GM19193 (cell line): ENCODE results near the gene HDGFL2.

Source experiments
- POLR2A ChIP-seq: IDR thresholded peaks from 4 replicates; pipeline ENCODE4 v1.6.1; 2011; ENCODE audit not compliant: insufficient read depth, insufficient read length; ENCODE audit errors: extremely low read depth

HDGFL2 gene

DNA sequence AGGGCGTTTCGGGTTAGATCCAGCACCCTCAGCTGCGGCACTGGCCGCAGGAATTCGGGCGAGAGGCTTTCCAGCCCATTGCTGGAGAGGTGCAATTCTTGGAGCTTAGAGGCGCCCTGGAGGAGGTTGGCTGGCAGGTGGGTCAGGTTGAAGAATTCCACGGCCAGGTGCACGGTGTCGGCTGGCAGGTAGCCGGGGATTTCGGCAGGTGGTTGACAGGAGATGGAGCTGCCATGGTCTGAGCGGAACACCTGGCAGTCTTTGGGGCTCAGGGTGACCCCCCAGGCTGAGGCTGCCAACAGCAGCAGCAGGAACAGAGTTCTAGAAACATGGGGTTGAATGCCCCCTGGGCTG is 66.5 kb downstream of the HDGFL2 start:
- no peak for TF ChIP-seq POLR2A

DNA sequence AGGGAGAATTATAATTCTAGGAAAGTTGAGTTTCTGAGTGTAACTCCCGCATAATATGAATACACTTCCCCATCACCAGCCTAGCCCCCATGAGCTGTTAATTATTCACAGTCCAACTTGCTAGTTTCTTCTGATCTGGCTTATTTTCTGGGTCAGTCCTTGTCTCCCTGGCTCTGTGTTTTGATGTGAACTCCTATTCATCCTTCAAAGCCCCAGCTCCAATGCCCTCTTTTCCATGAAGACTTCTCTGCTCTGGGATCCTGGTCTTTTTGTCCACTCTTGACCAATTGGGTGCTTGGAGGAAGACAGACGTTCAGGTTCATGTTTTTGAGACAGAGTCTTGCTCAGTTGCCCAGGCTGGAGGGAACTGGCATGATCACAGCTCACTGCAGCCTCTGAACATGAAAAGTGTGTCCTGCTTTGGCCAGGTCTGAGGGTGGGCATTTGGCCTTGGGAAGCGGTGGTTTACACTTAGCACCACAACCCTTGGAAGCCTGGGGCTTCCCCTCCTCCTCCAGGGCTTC is 67.1 kb downstream of the HDGFL2 start:
- TF ChIP-seq POLR2A: no peak

DNA sequence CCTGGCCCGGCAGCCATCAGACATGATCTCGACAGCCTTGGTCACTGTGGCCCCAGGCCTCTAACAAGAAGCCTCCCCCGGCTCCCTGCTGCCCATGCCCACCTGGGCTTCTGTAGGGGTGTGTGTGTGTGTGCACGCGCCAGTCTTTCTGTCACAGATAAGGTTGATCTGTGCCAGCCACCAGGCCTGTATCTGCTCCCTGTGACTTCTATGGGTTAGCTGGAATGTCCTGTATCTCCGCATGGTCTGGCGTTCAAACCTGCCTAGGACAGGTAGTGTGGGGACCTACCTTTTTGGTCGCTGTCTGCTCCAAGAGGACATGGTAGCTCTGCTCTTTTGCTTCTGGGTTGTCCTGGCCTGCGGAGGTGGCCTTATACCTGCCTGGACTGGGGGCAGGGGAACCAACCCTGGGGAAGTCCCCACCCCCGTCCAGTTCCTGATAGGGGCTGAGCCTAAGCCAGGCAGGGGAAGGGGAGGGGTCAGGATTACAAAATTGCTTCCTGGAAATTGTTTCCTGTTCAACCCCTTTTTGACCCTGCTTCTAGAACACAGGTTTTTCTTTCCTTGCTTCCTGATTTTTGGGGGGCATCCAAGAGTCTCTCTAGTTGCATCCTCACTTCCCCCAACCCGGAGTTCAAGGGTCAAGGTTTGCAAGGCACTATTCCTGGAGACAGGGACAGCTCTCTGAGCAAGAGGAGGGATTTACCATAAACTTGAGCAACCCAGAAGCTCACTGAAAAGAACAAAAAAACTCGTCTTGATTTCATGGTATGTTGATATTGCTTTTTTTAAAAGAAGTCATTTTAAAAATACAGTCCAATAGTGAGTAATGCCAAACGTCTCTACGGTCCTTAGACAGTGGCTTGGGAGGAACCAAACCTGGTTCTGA is 67.8 kb downstream of the HDGFL2 start, which contains the start of gene LRG1:
LRG1 (minus strand) TSS at position 344 of the 889 bp plus-strand sequence; CDS start at position 321, 23 bp downstream.
- peak; percentile 52 for TF ChIP-seq POLR2A

DNA sequence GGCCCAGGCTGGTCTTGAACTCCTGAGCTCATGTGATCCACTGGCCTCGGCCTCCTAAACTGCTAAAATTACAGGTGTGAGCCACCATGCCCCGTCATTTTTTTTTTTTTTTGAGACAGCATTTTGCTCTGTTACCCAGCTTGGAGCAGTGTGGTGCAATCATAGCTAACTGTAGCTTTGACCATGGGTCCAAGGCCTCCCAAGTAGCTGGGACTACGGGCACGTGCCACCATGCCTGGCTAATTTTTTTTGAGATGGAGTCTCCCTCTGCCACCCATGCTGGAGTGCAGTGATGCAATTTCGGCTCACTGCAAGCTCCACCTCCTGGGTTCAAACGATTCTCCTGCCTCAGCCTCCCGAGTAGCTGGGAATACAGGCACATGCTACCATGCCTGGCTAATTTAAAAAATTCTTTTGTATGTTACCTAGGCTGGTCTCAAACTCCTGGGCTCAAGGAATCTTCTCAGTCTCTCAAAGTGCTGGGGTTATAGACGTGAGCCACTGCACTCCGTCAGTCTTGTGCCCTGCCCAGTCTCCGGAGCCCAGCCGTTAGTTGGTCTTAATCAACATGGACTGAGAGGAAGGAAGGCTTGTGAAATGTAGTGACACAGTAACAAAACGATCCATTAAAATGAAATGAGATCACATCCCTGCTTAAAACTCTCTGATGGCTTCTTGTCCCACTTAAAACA is 69.2 kb downstream of the HDGFL2 start:
- no peak for TF ChIP-seq POLR2A

- TF ChIP-seq POLR2A: no peak
Observed at GRCh38 chr19:4542896-4543841, 71.1 kb downstream of the HDGFL2 start.

- no peak for TF ChIP-seq POLR2A
Observed at GRCh38 chr19:4543842-4544647, 71.9 kb downstream of the HDGFL2 start.

DNA sequence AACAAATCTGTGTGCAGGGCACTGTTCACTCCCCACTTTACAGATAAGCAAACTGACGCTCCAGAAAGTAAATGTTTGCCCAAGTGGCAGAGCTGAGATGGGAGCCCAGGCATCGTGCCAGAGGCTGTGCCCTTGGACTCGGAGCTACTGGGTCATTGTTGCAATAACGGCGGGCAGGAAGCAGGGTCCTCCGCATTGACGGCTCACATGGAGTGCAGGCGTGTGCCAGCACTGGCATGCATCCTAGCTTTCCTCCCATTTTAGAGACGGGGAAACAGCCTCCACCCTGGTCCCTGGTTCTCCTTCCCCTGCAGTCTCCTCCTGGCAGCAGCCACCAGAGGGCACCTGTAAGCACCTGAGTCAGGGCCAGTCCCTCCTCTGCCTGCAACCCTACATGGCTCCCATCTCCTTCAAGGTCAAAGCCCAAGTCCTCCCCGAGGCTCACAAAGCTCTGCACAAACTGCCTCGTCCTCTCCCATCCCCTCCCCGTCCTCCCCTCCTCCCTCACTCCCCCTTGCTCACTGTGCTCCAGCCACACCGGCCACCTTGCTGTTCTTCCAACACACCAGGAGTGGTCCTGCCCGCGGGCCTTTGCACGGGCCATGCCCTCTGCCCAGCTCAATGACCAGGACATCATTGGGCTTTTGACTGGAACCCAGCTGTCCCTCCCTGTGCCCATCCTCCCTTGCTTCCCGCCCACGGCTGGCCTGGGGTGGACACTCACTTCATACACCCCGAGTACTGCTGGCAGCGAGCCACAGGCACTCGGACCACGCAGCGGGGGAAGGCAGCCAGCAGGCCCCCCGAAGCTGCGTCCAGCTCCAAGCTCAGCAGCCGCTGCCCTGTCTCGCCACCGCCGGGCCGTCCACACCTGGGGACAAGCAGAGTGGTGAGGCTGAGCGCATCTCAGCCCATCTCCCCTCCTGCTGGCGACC is 75.5 kb downstream of the HDGFL2 start:
- TF ChIP-seq POLR2A: no peak

DNA sequence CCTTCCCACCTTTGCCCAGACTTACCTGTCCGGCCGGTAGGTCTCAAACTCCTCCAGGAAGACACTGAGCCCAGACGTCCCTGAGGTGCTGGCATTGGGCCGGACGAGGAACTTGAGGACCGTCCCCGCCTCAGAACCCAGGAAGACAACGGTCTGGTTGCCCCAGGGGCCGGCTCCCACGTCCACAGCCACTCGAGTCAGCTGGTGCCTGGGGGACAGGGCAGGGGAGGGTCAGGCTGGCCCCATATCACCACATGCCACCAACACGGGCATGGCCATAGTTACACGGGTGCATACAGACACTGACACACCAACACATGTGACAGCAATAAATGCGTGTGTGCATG is 76.1 kb downstream of the HDGFL2 start:
- TF ChIP-seq POLR2A: no peak

DNA sequence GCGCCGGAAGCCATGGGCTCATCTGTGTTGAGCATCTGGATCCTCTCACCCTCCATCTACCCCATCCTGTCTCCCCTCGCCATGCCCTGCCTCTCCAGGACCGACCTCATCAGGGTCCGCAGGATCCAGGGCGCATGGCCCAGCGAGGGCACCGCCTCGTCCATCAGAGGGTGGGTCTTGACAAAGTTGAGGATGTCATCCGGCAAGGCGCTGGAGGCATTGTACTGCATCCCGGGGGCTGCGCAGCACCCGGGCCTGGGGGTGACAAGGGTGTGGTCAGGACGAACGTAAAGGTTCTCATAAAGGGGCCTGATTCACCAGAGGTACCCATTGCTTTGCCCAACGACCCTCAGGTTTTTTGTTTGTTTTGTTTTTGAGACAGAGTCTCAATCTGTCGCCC is 77.9 kb downstream of the HDGFL2 start:
- TF ChIP-seq POLR2A: no peak

DNA sequence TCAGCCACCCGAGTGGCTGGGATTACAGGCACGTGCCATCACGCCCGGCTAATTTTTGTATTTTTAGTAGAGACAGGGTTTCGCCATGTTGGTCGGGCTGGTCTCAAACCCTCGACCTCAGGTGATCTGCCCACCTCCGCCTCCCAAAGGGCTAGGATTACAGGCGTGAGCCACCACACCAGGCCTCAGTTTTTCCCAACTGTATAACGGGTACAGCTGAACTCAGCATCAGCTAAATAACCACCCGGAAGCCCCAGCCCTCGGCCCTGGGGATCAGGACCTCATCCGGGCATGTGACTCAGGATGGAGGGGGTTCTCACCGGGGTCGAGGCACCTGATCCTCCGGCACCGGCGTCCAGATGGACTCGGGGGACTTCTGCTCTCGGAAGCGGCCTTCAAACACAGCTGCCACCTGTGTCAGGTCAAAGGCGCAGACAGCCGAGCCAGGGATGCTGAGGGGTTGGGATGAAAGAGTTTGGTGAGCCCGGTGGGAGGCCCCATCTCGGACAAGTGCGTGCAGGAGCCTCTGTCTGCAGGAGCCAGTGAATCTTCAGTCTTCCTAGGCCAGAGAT is 78.5 kb downstream of the HDGFL2 start:
- TF ChIP-seq POLR2A: no peak
